ENCODE measurements around the gene LRMDA.

The LRMDA gene

DNA sequence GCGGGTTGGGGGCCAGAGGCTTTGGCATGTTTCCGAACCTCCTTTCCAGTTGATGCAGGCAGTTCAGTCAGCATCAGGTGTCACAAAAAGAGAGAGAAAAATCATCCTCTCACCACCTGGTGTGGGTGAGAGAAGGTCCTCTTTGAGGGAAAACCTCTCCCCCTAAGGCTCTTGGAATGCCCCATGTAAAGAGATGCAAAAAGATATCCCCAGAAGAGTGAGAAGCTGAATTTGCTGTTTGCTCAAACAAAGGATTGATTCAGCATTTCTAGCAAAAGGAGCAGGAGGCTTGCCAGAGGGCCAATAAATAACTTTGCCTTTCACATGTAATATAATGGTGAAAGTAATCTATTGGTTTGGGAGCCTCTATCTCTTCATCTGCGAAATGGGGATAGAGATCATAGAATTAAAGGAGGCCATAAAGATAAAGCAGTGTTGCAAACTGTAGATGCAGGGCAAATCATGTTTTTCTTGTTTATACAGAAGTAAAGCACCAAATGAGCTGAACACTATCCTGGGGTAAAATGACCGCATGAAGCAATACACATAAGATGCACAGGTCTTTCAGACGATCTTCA is 425.9 kb downstream of the LRMDA start:
- no peak for DNase-seq

GRCh38 chr10:75857896-75858295 is 426.5 kb downstream of the LRMDA start:
- no peak for DNase-seq

GRCh38 chr10:75858339-75858738 is 426.9 kb downstream of the LRMDA start:
- no peak for DNase-seq

- DNase-seq: no peak
These were observed 427.7 kb downstream of the LRMDA start for GRCh38 chr10:75859141-75859540.

- DNase-seq: no peak
These were observed 428.6 kb downstream of the LRMDA start for GRCh38 chr10:75860009-75860408.

GRCh38 chr10:75861582-75861981 is 430.2 kb downstream of the LRMDA start:
- no peak for DNase-seq

GRCh38 chr10:75862935-75863334 is 431.5 kb downstream of the LRMDA start:
- no peak for DNase-seq

DNA sequence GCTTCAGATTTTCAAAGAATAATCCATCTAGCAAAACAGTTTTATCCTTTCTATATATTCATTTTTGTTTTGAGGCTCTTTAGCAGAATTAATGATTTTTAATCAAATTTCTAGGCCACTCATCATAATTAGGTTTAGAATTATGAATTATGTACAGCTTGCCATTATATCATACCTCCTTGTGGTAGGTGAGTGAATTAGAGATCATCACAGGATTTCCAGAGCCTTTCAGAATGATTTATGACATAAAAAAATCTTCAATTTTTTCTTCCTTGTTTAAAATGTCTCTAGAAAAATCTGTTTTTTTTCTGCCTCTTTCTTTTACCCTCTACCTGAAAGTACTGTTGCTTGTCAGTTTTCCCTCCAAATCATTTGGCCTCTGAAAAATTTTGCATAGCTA is 433.3 kb downstream of the LRMDA start:
- no peak for DNase-seq

GRCh38 chr10:75865413-75866299 is 434.2 kb downstream of the LRMDA start:
- DNase-seq: no peak

DNA sequence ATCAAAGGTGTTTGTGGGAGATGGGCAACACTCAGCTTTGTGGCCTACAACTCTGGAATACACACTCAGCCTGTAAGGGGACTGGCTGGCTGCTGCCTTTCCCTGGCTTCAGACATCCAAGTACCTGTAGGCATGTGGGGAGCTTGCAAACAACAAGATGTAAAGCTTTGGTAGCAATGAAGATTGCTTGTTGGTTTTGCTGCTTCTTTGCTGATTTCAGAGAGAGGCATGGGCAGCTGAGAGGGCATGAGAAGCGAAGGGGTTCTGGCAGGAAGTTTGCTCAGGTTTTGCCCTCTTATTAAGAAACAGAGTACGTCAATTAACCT is 434.8 kb downstream of the LRMDA start:
- no peak for DNase-seq

DNA sequence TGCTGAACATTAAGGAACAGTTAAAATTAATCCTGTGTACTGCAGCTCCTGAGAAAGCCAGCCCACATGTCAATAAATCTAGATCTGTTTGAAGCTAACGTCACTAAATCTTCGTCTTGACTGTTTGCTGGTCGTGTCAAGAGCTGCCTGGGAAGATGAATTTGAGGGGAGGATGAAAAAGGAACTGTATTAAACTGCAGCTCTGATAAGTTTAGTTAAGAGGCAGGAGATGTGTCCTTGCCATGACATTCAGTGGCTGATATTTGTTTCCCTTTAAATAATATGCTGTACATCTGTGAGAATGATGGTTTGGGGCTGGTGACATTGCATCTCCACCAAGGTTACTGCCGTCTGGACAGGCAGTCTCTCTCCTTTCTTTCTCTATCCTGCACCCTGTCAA is 435.3 kb downstream of the LRMDA start:
- DNase-seq: no peak

GRCh38 chr10:75868574-75868973 is 437.1 kb downstream of the LRMDA start:
- no peak for DNase-seq

- no peak for DNase-seq
These were observed 438.7 kb downstream of the LRMDA start for GRCh38 chr10:75870039-75870645.

DNA sequence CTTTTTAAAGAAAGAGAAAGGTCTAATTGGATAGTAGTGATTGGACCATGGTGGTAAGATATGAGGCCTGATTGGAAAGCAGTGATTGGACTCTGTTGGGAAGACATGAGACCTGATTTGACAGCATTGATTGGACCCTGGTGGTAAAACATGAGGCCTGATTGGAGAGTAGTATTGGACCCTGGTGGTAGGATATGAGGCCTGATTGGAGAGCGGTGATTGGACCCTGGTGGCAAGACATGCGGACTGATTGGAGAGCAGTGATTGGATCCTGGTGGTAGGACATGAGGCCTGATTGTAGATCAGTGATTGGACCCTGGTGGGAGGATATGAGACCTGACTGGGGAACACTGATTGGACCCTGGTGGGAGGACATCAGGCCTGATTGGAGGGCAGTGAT is 444.3 kb downstream of the LRMDA start:
- no peak for DNase-seq

GRCh38 chr10:75876710-75877109 is 445.3 kb downstream of the LRMDA start:
- DNase-seq: no peak

- no peak for DNase-seq
These were observed 446.5 kb downstream of the LRMDA start for GRCh38 chr10:75877877-75878276.

GRCh38 chr10:75878586-75878985 is 447.2 kb downstream of the LRMDA start:
- no peak for DNase-seq

DNA sequence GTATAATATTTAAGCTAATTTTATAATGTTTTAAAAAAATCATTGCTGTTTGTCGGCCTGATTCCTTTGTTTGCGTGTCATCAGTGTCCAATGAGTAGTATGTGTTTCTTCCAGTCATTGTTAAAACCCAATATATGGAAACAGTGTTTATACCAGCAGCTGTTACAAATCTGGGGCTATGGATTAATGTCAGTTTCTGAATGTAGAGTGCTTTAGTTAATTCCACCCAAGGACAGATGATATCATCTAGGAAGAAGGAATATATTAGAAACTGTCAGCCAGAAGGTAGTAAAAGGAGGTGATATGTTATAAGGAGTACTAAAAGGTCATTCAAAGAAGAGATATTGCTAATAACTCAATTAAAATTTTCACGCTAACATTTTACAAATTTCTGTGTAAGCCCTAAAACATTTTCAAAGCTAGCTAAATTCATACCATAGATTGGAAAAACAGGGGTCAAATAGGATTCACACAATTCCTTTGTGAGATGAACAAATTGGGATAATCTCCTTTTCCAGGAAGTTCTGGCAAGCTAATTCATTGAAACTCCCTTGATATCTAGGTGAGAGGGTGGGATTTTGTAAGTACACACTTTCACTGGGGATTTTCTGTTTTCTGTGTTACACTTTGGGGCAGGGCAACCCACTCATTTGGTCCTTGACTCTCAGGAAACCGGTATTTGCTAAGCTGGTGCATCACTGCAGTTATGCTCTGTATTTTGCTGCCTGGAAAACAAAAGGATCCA is 448.8 kb downstream of the LRMDA start:
- no peak for DNase-seq

DNA sequence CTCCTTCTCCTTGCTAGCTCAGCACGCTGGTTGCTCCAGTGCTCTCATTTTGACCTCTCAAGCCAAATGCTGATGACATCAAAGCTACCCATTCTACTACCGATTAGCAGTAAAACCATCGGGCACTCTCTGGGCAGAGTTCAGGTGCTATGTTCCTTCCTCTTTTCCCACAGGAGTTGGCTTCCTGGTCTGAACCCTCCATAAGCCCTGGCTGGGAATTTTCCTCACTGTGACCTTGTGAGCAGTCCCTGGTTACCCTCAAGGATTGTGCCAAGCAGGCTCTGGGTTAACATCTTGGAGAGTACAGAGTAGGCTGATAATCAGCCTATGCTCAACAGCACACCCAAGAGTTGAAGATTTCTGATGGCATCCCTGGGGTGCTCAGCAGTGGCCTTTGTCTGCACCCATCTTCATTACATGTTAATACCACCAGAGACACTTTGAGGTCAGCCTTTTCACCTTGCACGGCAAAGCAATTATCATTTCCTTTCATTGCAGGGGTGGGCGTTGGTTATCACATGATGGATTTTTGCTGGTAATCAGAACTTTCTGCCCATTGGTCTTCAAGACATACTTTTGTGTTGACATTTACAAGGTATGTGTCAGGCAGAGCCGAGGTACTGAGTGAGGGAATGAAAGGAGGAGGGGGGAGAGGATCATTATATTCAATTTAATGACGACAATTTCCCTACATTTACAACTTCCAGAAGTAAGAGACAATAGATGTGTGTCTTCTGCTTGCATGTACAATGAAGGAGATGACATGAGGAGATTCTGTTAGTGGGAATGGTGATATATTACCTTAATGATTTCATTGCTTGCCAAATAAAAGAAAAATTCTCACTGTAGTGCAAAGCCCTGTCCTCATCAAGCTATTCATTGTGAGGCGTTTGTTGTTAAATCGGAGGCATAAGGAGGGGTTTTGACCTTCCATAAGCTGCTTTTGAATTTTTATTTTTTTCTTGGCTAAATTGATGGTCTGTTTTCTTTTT is 452.0 kb downstream of the LRMDA start:
- DNase-seq: no peak

GRCh38 chr10:75884808-75885207 is 453.4 kb downstream of the LRMDA start:
- DNase-seq: no peak

DNA sequence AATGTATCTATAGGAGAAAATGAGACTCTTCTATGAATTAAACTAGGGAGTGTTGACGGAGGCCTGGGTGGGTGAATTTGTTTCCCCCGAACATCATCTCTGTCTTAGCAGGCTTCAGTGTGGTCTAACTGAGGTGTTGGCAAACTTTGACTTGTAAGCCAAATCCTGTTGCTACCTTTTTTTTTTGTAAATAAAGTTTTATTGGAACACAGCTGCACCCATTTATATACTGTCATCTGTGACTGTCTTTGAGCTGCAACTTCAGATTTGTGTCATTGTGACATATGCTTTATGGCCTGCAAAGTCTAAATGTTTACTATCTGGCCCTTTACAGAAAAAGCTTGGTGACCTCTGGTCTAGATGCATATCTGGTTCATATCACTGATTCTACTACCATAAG is 455.9 kb downstream of the LRMDA start:
- DNase-seq: no peak

DNA sequence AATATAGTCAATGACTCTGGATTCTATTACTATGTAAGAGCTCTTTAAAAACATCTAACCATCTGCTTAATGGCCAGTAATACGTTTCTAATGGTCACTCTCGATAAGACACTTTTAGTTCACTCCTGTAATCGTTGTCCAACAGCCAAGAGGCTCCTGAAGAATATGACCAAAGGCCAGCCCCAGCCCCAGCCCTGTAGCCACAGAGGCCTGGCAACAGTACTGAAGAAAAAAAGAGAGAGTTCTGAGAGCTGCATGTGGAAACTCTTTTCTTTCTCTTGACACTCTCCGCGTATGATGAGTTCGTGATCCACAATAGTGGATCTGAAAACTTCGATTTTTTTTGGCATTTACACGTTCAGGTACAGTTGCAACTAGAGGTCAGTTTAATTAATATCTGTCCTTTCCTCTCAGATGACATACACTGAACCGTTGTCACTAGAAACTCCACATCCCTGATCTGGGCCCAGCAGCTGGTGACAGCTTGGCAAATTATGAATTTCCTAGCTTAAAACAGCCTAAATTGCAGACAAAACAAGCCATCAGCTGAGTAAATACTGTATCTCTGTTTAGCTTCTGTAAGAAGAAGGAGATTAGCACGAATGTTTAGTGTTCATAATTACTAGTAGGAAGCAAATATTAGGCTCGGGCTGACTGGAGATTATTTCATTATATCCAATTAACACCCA is 456.7 kb downstream of the LRMDA start:
- DNase-seq: no peak
